Measurements from ENCODE around the gene ZAP70.

- TF ChIP-seq GATA3 (IDR thresholded peaks at IDR 0.05; ENCODE audit: low read depth, low read length) (no peak), GATA2 (IDR thresholded peaks at IDR 0.05; ENCODE audit: low read depth, low read length) (no peak)
Observed at GRCh38 chr2:97732436-97733340, 19.3 kb downstream of the ZAP70 start.

Measured in SH-SY5Y (cell line).